NCI-H524 treated with DMSO at 0.1 percent for 48 hours (cell line): ENCODE data around the gene MYRFL.
"Not testable (repeated sequence)": the region's sequence is repeated elsewhere in the genome, so short reads cannot be mapped to it uniquely, and the experiment has no call there.

Source experiments
- DNase-seq: peaks from one replicate; lab custom pipeline; 2025; lab: John Stamatoyannopoulos, UW

Gene MYRFL

DNA sequence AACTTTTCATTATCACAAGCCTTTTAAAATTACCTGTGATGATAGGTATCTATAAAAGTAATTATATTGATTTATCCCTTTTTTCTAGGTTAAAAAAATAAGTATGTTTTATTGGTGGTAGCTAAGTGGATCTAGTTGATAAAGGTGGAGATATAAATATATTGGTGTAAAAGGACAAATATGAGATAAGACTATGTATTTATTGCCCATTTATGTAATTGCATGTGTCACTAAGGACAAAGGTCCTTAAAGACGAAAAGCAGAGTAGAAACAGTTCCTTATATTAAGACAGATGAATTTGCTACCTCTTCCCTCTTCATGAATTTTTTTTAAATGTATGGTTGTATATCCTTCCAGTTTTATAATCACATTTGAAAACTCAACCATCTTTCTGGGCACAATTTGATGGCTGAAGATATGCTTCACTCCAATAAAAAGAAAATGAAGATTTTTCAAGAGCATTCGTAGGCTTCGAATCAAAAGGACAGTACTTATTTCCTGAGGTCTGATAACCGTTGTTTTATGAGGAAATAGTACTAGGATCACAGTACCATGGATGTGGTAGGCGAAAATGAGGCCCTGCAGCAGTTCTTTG lies at the start of gene MYRFL:
MYRFL (plus strand) TSS at position 262 of the 595 bp plus-strand sequence; CDS start at position 553, 291 bp downstream.
- no peak for DNase-seq

DNA sequence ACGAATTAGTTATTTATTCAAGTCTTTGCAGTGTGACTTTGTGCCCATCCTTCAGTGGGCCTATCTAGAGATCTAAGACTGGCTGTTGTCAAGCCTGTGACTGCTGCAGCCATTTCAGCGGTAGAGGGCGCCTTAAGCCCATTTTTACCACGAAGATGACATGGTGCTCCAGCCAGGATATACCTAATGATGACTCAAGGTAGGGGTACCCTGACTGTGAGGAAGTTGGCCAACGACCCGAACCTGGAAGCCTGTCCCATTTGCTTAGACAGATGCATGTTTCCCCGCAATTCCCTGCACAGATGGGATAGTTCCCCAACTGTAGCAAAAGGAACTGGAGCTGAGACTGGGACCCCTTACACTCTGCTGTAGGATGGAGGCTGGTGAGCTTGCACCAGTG lies 45.1 kb upstream of the MYRFL start:
- DNase-seq: no peak

DNA sequence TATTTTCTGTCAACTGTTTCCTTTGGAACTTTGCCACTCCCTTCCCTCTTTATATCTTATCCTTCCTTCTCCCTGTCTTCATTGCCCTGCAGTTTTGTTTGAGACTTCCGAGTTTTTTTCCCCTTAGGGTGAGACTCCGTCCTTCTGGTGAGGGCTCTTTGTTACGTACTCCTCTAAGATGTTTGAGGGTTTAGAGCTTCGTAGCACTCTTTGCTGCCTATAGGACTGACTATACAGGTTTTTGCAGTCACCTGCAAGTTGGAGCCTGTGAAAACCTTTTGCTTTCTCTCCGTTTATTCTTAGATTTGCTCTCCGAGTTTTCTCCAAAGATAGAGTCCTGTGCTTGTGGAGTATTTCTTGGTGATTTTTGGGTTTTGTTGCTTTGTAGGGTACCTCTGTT lies 41.7 kb upstream of the MYRFL start:
- DNase-seq: no peak

DNA sequence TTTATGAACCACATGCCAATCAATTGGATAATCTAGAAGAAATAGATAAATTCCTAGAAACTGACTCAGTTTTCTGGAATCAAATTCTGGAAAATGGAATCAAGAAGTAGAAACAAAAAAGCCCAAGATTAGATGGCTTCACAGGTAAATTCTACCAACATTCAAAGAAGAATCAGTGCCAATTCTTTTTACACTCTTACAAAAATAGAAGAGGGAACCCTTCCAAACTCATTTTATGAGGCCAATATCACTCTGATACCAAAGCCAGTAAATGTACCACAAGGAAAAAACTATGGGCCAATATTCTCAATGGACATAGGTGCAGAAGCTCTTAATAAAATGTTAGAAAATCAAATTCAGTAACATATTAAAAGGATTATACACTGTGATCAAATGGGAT lies 35.7 kb upstream of the MYRFL start:
- DNase-seq: no peak

DNA sequence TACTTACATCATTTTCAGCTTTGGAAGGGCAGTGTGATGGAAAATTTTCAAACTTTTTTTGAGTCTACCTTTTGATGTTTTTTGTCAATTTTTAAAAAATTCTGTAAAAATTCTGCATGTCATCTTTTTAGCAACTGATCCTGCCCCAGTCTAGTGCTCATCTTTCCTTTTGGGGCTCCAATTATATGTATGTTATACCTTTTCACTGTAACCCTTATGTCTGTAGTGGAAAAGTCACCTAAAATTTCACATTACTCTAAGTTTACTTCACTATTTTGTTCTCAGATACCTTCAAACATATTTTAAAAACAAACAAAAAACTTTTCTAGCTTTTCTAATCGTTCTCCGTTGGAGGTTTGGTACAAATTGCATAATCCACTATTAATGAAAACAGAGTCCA lies 32.5 kb upstream of the MYRFL start:
- DNase-seq: no peak

DNA sequence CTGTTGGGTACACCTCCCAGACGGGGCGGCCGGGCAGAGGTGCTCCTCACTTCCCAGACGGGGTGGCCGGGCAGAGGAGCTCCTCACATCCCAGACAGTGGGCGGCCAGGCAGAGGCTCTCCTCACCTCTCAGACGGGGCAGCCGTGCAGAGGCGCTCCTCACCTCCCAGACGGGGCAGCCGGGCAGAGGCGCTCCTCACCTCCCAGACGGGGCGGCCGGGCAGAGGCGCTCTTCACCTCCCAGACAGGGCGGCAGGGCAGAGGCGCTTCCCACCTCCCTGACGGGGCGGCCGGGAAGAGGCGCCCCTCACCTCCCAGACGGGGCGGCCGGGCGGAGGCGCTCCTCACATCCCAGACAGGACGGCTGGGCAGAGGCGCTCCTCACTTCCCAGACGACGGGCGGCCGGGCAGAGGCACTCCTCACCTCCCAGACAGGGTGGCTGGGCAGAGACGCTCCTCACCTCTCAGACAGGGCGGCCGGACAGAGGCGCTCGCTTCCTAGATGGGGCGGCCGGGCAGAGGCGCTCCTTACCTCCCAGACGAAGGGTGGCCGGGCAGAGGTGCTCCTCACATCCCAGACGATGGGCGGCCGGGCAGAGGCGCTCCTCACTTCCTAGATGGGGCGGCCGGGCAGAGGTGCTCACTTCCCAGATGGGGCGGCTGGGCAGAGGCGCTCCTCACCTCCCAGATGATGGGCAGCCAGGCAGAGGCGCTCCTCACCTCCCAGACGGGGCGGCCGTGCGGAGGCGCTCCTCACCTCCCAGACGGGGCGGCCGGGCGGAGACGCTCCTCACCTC lies 17.7 kb upstream of the MYRFL start:
- not testable (repeated sequence) for DNase-seq

DNA sequence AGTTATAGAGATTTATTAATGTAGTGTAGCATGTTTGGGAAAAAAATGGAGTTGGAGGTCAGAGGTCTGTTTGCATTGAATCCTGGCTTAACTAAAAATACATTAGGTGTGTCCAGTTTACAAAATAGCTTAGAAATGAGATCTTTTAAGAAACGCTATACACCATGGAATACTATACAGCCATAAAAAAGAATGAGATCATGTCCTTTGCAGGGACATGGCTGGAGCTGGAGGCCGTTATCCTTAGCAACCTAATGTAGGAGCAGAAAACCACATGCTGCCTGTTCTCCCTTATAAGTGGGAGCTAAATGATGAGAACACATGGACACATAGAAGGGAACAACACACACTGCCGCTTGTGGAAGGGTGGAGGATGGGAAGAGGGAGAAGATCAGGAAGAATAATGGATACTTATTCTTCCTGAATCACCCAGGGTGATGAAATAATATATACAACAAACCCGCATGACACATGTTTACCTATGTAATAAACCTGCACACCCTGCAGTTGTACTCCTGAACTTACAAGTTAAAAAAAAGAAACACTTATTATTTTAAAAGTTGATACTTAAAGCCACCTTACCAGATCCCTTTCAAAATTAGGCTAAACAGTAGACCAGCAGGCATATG lies 14.0 kb upstream of the MYRFL start:
- no peak for DNase-seq

DNA sequence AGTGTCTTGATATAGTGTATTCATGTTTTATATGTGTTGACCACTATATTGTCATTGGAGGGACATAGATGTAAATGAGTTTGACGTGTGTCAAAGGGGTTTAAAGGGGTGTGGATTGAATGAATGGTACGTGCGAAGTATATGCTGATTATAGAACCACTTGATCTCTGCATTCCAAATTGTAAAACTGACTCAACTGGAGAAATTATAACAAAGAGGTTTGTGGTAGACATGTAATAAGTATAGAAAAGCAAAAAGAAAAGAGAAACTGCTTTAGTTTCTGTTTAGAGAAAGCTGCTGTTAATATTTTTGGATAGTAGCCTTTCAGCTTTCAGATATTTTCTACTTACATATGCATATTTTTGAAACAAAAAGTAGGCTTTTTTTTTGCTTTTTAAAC lies 8.9 kb upstream of the MYRFL start:
- no peak for DNase-seq

DNA sequence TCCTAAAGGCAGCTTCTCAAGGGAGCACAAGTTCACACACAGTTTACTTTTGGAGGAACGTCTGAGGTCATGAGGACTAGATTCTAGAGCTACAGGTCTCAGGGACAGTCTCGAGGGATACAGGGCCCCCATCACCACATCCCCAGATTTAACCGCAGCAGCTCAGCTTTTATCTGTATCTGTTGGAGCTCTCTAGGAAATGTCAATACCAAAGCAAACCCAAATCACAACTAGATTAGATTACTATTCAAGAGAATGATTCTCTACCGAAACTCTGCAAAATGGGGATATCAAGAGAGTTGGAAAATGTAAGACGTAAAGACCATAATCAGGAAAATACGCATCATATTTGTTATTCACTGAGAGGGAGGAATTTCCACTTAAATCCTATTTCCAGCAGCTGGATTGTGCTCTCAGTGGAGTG lies 4.0 kb upstream of the MYRFL start:
- DNase-seq: no peak

DNA sequence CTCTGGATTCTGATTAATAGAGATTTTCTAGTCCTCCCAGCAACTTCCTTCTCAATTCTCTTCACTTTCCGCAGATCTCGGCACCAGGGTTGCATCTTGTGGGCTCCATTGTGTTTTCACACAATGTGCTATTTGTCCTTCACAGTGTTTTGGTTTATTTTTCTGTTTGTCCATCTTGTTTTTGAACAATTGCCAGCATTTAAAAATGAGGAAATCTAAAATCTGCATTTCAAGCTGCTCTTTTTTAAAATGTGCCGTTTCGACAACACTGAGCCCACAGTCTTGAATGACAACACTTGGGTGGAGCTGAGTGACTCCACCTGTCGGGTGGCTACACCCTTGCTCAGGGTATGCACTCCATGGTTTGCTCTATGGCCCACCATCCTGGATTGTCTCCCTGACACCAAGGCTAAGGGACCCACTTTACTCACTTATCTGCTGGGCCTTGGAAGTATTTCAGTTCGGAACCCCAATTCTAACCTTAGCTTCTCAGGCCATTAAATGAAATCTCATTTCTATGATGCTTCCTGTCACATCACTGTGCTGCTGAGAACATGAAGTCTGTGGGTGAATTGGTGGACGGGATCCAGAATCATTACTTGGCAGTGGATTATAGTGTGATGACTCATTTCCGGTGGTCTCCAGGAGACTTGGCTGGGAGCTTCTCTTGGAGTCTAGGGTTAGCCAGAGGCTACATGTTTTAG lies 3.4 kb upstream of the MYRFL start:
- DNase-seq: no peak

DNA sequence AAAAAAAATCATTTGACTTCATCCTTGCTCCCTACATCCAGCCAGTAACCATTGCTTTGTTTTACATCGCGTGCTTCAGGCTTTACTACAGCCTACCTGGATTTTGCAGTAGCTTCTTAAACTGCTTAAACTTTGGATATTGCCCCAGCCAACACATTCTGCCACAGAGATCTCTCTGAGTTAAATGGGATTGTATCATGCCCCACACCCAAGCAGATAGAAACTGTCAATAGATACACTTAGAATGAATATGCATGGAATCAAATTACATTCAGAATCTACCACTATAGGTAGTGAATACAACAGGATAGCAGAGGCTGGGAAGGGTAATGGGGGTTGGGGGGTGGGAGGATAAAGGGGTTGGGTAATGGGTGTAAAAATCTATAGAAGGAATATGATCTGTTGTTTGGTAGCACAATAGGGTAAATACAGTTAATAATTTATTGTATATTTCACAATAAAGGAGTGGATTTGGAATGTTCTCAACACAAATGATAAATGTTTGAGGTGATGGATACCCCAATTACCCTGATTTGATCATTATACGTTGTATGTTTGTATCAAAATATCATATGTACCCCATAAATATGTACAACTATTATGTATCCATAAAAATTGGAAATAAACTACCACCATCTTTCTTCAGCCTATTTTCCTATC lies 2.7 kb upstream of the MYRFL start:
- no peak for DNase-seq

DNA sequence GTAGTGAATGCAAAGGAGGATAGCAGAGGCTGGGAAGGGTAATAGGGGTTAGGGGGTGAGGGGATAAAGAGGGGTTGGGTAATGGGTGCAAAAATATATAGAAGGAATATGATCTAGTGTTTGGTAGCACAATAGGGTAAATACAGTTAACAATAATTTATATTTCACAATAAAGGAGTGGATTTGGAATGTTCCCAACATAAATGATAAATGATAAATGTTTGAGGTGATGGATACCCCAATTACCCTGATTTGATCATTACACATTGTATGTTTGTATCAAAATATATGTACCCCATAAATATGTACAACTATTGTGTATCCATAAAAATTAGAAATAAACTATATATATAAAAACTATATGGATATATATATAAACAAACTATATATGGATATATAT lies 999 bp upstream of the MYRFL start:
- DNase-seq: no peak

DNA sequence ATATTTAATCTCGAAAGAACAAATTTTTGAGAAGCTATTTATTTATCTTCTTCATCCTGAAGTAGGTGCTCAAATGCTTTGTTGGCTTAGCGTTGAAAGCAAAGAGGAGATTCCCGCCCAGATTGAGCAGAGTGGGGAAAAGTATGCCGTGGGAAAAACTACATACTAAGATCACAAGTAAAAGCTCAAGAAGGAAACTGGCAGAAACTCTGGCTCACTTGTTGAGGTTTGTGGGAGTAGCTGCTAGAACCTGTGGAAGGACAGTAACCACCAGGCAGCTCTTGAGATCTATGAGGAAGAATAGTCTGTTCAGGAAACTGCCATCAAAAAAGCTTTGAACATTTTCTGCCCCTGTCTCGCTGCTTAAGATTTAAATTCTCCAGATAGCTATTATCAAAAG lies 3.9 kb downstream of the MYRFL start:
- no peak for DNase-seq

DNA sequence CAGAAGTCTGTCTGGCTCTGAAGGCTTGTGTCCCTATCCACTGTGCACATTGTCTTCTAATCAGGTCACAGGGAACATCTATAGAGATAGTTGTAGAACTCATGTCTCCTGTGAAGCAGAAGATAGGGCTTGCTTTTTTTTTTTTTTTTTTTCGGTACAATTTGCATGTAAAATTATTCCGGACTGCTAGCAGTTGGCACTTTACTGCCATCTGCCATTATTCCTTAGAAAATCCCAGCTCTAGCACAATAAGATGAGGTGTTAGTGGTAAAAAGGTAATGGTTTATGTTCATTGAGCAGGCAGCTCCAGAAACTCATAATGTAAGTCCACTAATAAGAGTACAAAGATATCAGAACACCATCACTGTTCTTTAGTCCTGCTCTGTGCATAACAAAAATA lies 8.7 kb downstream of the MYRFL start:
- no peak for DNase-seq

DNA sequence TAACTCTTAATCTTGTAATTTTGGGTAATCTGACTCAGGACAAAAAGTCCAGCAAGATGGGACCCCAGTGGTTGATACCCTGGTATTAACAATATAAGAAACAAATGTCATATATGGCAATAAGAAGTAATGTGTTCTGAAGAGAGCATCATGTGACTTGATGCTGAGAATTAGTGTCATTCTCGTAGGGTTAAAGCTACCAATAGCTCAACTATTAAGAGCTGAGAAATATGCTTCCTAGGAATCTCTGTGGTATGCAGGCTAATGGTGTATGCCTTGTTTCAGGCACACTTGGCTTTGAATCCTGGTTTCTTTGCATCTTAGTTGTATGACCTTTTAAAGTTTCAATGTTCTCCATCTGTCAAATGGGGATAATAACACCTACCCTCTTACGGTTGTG lies 9.1 kb downstream of the MYRFL start:
- no peak for DNase-seq

DNA sequence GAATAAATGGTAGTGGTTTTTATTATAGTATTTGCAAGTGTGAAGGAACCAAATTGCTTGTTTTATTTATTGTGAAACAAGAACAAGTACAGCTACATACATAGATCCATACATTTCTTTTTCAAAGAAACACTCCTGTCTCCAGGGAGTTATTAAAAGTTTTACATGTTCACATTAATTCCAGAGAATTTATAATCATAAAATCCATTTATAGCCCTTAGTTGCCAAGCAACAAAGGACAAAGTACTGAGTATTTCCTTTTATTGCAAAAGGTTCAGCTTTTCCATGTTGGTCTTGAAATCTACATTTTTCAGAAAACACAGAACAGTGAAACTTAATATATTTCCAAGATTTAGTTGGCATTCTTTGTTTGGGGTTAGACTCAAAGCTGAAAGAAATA lies 9.5 kb downstream of the MYRFL start:
- DNase-seq: no peak

DNA sequence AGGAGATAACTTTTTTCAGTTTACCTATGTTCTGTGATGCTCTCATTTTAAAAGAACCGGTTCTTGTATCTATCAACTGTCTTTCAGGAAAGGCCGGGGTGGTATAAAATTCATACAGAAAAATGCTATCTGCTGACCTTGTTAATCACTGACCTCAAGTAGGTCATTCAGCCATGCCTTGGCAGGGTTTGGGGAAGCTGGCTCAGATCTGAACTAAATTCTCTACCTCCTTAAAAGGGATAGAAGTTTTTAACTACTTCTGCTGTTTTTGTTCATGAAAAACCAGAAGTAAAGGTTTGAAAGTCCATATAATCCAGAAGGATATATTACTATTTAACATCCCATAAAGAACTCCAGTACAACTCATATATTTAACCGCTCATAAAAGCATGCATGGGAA lies 10.1 kb downstream of the MYRFL start:
- DNase-seq: no peak

DNA sequence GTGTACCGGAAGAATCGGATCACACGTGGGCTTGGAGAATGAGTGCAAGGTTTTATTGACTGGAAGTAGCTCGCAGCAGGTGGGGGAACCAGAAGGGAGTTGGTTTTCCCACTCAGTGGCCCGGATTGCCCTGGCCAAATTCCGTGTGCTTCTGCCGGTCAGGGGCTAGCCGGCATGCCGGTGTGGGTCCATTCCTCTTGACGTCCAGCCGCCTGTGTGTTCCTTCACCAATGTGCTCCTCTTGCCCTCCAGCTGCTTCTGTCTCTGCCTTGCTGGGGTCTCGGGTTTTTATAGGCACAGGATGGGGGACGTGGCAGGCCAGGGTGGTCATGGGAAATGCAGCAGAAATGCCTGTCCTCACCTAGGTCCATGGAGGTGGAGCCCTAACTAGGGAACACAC lies 11.0 kb downstream of the MYRFL start:
- no peak for DNase-seq

DNA sequence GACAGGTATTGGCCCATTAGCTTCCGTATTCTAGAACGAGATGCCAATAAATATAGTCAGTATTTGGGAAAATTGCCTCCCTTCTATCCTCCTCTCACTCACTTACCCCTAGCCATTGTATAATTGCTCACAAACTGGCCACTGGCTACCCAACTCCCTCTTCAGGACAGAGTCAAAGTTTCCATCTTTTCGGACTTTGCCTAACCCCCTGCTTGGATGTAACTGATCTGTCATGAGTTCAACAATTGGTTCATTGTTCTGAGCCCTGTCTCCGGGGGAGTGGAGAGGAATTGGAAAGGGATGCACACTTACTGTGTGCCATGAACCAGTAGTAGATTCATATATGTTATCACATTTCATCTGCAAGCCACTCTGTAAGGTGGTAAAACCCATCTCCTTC lies 12.2 kb downstream of the MYRFL start:
- DNase-seq: no peak

DNA sequence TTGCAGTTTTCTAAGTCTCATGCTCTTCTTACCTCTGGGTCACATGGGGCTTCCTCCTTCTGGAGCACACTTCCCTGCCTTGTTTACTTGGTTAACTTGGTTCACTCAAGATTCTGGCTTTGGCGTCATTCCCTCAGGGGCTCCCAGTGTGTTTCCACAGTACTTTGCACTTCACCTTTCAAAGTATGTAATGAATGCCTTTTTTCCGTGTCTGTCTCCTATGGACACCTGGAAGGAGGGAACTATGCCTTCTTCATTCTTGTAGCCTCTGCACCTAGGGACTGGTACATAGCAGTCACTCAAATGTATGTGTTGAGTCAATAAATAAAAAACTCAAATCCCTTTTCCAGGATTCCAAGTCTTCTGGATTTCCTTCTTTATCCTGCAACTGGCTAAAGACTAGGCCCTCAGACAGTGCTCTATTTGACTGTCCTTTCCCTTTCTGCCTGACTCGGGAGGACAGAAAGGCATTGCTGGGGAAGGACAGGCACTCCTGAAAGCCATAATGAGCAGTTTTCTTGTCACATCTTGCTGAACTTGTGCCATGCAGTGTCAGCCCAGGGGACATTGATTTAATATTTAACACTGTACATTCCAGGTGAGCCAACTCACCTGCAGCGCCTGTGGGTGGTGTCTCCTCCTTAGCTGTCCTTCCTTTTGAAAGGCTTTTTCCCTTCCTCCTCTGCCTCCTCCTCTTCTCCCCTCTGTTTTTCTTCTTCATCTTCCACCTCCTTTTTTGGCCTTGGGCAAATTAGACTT lies 12.8 kb downstream of the MYRFL start:
- DNase-seq: no peak

DNA sequence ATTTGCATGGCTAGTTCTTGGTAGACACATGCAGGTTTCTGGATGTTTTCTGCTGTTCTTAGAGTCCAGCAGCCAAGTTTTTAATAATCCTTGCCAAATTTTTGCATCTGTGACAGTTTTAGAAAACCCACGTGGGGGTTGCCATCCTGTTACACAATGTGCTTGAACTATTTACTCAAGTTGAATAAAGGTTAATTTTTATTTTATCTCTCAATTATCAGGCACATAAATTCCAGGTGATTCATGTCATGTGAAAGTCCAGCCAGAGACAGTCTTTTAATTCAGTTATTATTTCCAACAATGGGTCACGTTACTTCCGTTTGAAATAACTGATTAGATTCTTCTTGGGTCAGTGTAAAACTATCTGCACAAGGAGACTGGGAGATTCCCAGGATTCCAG lies 15.7 kb downstream of the MYRFL start:
- DNase-seq: no peak

DNA sequence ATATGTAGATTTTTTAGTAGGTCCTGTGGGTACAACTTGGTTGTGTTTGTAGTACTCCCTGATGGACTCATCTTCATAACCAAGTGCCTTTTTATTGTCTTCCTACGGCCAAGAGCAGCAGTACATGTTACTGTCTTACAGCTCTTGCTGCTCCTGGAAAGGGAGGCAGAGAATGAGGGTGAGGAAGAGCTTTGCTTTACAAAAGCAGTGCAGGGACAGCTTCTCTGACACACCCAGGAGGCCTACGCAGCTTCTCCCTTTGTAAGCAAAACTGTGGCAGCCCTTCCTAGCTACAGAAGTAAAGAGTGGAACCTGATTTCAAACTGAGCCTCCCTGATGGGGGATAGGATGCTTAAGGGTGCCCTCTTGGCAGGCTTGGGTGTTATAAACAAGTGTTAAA lies 18.6 kb downstream of the MYRFL start:
- DNase-seq: no peak
